HG02970 (cell line): ENCODE measurements around the gene ATP13A3.
"Not testable (repeated sequence)": the region's sequence is repeated elsewhere in the genome, so short reads cannot be mapped to it uniquely, and the experiment has no call there.

ENCODE experiments used
- ATAC-seq: cut with Tn5 transposase; IDR thresholded peaks from one replicate; pipeline ENCODE4 v1.9.1; 2021; ENCODE audit warnings: mild to moderate bottlenecking, moderate library complexity, moderate number of reproducible peaks; ENCODE audit not compliant: unreplicated experiment, low FRiP score

ATP13A3 gene

GRCh38 chr3:194486540-194487288 lies at the start of gene ATP13A3:
ATP13A3 (minus strand) TSS chr3:194487002; CDS start chr3:194462190, 24,812 bp downstream.
- peak; percentile 75 for ATAC-seq

- not testable (repeated sequence) for ATAC-seq
These were observed 48.4 kb upstream of the ATP13A3 start for GRCh38 chr3:194535199-194535598.

- no peak for ATAC-seq
These were observed 47.4 kb upstream of the ATP13A3 start for GRCh38 chr3:194534243-194534642.

DNA sequence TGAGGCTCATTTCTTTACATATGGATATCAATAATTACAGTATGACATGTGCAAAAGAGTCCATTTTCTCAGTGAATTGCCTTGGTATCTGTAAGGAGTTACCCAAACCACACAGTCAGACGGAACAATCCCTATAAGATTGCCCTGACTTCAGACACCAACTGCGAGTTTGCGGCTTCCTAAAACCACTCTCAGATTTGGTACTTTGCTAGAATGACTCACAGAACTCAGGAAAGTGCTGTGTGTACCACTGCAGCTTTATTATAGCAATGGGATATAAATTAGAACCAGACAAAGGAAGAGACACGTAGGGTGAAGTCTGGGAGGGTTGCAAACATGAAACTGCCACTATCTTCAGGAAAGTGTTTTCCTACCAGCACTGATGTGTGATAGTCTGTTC lies 45.8 kb upstream of the ATP13A3 start:
- ATAC-seq, result no peak

GRCh38 chr3:194527726-194528125 lies 40.9 kb upstream of the ATP13A3 start:
- ATAC-seq, result no peak

DNA sequence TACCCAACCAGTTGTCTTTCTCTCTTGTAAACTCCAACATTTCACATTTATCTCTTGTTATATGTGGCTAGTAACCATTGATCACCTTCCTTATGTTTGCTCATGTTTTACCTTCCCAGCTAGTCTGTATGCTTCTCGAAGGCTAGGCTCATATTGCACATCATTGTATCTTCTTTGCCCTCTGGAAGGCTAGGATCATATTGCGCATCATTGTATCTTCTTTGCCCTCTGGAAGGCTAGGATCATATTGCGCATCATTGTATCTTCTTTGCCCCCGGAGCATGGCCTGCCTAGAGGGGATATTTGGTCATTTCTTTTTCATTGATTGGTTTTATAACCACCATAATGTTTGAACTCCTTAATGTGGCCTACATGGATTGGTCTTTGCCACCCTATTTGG lies 39.4 kb upstream of the ATP13A3 start:
- no peak for ATAC-seq

DNA sequence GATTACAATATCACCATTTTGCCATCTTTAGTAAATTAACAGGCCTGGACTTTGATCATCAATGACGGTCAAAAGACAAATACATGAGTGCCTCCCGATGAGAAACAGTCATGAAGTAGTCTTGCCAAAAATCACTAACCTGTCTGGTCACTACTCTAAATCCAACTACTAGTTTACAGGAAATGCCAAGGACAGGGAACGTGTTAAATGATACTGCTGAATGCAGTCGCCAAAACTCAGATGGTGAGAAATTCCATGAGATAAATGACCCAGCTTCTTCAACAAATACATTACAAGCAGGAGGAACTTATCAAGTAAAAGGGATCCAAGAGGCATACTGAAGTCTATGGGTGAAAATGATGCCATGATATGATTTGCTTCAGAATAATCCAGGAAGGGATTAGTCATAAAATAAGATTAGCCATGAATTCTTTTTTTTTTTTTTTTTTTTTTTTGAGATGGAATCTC lies 35.8 kb upstream of the ATP13A3 start:
- no peak for ATAC-seq

- no peak for ATAC-seq
These were observed 34.9 kb upstream of the ATP13A3 start for GRCh38 chr3:194521510-194522260.

DNA sequence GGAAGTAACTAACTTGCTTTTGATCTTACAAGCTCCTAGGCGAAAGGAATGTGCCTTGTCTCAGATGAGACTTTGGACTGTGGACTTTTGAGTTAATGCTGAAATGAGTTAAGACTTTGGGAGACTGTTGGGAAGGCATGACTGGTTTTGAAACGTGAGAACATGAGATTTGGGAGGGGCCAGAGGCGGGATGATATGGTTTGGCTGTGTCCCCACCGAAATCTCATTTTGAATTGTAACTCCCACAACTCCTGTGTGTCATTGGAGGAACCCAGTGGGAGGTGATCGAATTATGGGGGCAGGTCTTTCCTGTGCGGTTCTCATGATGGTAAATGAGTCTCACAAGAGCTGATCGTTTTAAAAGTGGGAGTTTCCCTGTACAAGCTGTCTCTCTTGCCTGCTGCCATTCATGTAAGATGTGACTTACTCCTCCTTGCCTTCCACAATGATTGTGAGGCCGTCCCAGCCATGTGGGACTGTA lies 33.9 kb upstream of the ATP13A3 start:
- ATAC-seq, result not testable (repeated sequence)

- ATAC-seq, result not testable (repeated sequence)
These were observed 33.4 kb upstream of the ATP13A3 start for GRCh38 chr3:194520201-194520600.

DNA sequence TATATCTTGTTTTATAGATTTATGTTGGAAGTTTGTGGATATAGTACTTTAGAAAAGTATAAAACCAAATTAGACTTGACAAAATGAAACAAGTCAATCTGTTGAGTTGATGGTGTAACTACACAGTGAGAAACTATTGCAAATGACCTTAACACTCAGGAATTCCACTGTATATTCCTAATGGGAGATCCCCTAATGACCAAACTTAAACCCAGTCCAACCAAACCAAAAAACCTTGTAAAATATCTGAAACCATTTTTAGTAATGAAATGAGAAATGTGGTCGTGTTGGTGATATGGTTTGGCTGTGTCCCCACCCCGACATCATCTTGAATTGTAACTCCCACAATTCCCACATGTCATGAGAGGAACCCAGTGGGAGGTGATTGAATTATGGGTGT lies 31.9 kb upstream of the ATP13A3 start:
- ATAC-seq, result no peak

- no peak for ATAC-seq
These were observed 30.5 kb upstream of the ATP13A3 start for GRCh38 chr3:194517333-194517732.

DNA sequence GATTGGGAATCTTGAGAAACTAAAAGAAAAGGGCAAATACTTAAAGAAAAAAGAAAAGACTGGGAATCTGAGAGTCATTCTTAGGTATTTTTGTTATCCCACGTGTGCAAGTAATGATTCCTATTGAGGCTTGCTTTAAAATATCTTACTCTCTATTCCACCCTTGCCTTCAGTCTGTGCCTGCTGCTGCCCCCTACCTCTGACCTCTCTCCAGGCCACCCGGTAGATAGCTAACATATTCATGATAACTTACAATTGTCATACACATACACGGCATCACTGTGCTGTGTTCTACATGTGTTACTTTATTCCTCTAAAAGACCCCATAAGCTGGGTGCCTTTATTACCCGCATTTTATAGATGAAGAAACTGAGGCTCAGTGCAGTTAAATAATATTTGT lies 27.8 kb upstream of the ATP13A3 start:
- ATAC-seq, result no peak

DNA sequence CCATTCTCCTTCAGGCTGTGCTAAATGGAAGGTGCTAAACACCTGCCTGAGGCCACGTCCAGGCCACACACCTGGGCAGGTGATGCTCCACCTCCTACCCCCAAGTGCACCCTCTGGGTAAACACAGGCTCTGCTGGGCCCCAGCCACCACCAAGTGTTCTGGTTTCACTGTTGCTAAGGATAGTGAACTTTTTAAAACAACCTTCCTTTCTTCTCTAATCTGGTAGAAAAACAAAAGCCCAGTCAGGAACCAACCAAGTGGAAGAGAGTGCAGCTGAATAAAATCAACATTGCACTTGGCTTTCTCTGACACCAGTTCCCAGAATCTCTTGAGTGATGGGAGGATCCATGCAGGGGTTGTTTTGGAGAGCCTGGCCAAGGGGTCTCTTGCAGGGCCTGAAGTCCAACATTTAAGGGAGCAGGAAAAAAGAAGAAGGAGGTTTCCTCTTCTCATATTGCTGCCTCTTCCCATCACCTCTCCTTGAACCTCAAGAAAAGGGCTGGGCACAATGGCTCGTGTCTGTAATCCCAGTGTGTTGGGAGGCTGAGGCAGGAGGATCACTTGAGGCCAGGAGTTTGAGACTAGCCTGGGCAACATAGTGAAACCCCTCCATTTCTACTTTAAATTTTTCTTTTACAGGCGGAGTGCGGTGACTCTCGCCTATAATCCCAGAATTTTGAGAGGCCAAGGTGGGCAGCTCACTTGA lies 26.2 kb upstream of the ATP13A3 start:
- no peak for ATAC-seq

GRCh38 chr3:194508491-194509453 lies 22.0 kb upstream of the ATP13A3 start:
- ATAC-seq, result no peak

GRCh38 chr3:194507571-194507970 lies 20.8 kb upstream of the ATP13A3 start:
- ATAC-seq, result no peak

GRCh38 chr3:194505791-194506415 lies 19.1 kb upstream of the ATP13A3 start:
- ATAC-seq, result no peak

GRCh38 chr3:194504861-194505260 lies 18.1 kb upstream of the ATP13A3 start:
- ATAC-seq, result no peak

GRCh38 chr3:194504146-194504545 lies 17.3 kb upstream of the ATP13A3 start:
- no peak for ATAC-seq
